Activated T-cell treated with anti-CD3 and anti-CD28 coated beads for 1 hour (primary cell): ENCODE results near the gene ZNF236.
"Not testable (repeated sequence)": the region's sequence is repeated elsewhere in the genome, so short reads cannot be mapped to it uniquely, and the experiment has no call there.

Experiments
- DNase-seq: peaks from one replicate; pipeline ENCODE4 v3.0.0-alpha.2; 2020; ENCODE audit warnings: low read depth

ZNF236 gene

GRCh38 chr18:76822506-76823160 lies at the start of gene ZNF236:
Gene ZNF236 (plus strand): TSS chr18:76822557. CDS start chr18:76822608, 51 bp downstream.
- DNase-seq = peak; percentile 55

DNA sequence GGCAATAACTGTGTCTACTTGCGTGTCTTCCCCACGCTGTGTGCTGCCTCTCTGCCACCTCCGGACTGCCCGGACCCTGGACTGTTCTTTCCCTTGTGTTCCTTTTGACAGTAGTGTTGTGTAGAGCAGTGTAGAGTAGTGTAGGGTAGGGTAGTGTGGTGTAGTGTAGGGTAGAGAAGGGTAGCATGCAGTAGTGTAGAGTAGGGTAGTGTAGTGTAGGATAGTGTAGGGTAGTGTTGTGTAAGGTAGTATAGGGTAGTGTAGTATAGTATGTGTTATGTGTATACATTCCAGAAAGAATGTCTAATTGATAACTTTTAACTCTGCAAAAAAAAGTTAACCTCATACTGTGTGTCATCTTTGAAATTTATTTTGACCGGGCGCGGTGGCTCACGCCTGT lies 49.7 kb upstream of the ZNF236 start:
- DNase-seq = no peak

DNA sequence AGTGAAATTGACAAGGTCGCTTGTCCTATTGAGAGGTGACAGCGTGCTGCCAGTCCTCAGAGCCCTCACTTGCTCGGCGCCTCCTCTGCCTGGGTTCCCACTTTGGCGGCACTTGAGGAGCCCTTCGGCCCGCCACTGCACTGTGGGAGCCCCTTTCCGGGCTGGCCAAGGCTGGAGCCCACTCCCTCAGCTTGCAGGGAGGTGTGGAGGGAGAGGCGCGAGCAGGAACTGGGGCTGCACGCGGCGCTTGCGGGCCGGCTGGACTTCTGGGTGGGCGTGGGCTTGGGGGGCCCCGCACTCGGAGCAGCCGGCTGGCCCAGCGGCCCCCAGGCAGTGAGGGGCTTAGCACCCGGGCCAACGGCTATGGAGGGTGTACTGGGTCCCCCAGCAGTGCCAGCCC lies 45.3 kb upstream of the ZNF236 start:
- DNase-seq = not testable (repeated sequence)

- no peak for DNase-seq
These were observed 38.4 kb upstream of the ZNF236 start for GRCh38 chr18:76783786-76784484.

DNA sequence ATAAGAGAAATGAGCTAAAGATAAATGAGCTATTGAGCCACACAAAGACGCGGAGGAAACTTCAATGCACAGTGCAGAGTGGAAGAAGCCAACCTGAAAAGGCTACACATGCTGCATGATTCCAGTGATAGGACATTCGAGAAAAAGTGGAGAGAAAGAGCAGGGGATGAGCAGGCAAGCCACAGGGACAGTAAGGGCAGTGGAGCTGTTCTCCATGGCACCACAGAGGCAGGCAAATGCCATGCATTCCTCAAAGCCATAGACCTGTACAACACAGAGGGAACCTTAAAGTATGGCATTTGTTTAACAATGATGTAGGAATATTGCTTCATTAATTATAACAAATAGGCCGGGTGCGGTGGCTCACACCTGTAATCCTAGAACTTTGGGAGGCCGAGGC lies 36.5 kb upstream of the ZNF236 start:
- no peak for DNase-seq

- no peak for DNase-seq
These were observed 33.6 kb upstream of the ZNF236 start for GRCh38 chr18:76788571-76789317.

- DNase-seq = no peak
These were observed 31.3 kb upstream of the ZNF236 start for GRCh38 chr18:76791106-76791505.

GRCh38 chr18:76791642-76792041 lies 30.7 kb upstream of the ZNF236 start:
- DNase-seq = no peak

GRCh38 chr18:76794326-76794725 lies 28.0 kb upstream of the ZNF236 start:
- DNase-seq = no peak

- DNase-seq = peak; percentile 24
These were observed 20.5 kb upstream of the ZNF236 start for GRCh38 chr18:76801567-76802505.

DNA sequence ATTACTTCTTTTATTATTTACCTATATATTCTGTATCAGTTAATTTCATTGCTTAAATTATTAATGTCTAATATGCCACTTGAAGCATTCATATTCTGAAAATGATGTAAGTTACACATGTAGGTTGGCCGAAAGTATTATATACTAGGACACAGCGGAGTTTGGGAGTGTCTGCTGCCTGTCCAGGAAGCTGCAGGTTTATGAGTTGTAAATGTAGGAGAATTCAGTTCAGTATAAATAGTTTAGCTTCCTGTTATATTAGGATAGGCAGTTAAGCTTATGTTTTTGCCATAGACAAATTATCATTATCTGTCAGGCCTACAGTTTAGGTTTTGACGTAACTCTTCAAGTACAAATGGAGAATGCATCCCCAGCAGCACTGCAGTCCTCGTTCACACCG lies 18.9 kb upstream of the ZNF236 start:
- no peak for DNase-seq

- peak; percentile 66 for DNase-seq
These were observed 18.5 kb upstream of the ZNF236 start for GRCh38 chr18:76803814-76804213.

- DNase-seq = no peak
These were observed 17.1 kb upstream of the ZNF236 start for GRCh38 chr18:76805221-76805620.

GRCh38 chr18:76806301-76806700 lies 16.1 kb upstream of the ZNF236 start:
- no peak for DNase-seq

DNA sequence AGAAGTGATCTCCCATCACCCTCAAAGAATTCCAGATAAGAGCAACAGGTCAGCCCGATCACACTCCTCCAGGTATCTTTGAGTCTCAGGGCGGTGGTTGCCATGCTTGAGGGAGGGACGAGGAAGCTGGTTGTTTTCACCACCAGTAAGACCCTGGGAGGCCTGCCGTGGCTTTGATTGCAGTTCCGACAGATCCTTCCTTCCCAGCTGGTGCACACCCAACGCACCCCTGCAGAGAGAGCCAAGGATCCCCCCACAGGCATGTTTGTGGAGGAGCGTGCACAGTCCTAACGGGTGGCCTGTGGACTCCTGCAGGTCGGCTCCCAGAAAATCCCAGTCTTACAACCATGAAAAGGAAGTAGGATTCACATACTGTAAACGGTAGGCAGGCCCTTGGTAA lies 13.8 kb upstream of the ZNF236 start:
- no peak for DNase-seq

DNA sequence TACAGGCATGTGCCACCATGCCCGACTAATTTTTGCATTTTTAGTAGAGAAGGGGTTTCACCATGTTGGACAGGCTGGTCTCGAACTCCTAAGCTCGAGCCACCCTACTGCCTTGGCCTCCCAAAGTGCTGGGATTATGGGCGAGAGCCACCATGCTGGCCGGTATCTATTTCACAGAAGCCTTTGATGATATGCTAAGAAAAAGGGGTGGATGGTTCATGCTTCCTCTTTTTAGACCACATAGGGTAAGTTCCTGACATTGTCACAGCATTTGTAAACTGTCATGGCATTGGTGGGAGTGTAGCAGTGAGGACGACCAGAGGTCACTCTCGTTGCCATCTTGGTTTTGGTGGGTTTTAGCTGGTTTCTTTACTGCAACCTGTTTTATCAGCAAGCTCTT lies 10.8 kb upstream of the ZNF236 start:
- not testable (repeated sequence) for DNase-seq

- DNase-seq = no peak
These were observed 8.1 kb upstream of the ZNF236 start for GRCh38 chr18:76814256-76814655.

DNA sequence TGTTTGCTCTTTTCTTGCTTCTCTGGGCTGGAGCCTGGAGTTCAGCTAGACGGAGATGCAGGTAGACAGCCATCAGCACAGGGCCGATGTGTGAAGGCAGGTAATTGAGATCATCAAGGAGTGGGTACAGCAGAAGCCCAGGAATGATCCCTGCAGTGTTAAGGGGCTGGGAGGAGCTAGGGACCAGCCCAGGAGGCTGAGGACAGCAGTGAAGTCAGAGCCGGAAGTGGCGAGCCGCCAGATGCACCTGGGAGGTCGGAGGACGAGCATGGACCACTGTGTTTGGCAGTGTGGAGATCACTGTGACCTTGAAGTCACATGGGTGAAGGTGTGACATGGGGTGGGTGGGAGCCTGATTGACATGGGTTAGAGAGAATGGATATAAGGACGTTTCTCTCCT lies 6.2 kb upstream of the ZNF236 start:
- no peak for DNase-seq

GRCh38 chr18:76817888-76818611 lies 4.3 kb upstream of the ZNF236 start:
- DNase-seq = no peak

DNA sequence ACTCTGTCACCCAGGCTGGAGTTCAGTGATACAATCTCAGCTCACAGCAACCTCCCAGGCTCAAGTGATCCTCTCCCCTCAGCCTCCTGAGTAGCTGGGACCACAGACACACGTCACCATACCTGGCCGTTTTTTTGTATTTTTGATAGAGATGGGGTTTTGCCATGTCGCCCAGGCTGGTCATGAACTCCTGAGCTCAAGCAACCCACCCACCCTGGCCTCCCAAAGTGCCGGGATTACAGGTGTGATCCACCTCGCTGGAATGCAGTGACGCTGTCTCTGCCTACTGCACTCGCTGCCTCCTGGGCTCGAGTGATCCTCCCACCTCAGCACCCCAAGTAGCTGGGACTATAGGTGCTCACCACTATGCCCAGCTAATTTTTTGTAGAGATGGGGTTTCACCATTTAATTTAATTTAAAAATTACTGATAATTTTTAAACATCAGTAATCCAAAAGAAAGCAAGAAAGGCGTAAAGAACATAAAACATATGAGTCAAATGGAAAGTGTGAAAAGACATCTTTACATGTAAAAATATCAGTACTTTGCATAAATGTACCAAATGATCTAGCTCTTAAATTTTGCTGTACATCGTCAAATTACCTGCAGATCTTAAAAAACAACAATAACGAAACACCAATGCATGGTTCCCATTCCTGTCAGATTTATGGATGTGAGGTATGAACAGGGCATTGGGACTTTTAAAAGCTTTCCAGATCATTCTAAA lies 2.8 kb upstream of the ZNF236 start:
- no peak for DNase-seq
